GM21619 (cell line): ENCODE measurements around the gene ATF5.
"Not testable (repeated sequence)": the region's sequence is repeated elsewhere in the genome, so short reads cannot be mapped to it uniquely, and the experiment has no call there.

ENCODE experiments used
- ATAC-seq: cut with Tn5 transposase; IDR thresholded peaks from one replicate; pipeline ENCODE4 v1.9.1; 2021; ENCODE audit not compliant: unreplicated experiment

Gene ATF5

GRCh38 chr19:49921871-49922795, 6.9 kb upstream of the ATF5 start:
- ATAC-seq: no peak

GRCh38 chr19:49923055-49924003, 5.7 kb upstream of the ATF5 start:
- no peak for ATAC-seq

- no peak for ATAC-seq
These were observed 4.8 kb upstream of the ATF5 start for GRCh38 chr19:49924004-49924880.

GRCh38 chr19:49924881-49925210, 4.2 kb upstream of the ATF5 start:
- not testable (repeated sequence) for ATAC-seq

- ATAC-seq: no peak
These were observed 3.5 kb upstream of the ATF5 start for GRCh38 chr19:49925486-49925885.

GRCh38 chr19:49926515-49926914, 2.5 kb upstream of the ATF5 start:
- no peak for ATAC-seq

- ATAC-seq: no peak
These were observed 1.3 kb upstream of the ATF5 start for GRCh38 chr19:49927526-49928264.

GRCh38 chr19:49929611-49930482, 842 bp downstream of the ATF5 start:
- peak; percentile 65 for ATAC-seq

GRCh38 chr19:49930483-49931011, 1.5 kb downstream of the ATF5 start:
- no peak for ATAC-seq

GRCh38 chr19:49931293-49932040, 2.5 kb downstream of the ATF5 start:
- no peak for ATAC-seq

- no peak for ATAC-seq
These were observed 3.0 kb downstream of the ATF5 start for GRCh38 chr19:49932041-49932451.

GRCh38 chr19:49932731-49933131, 3.7 kb downstream of the ATF5 start:
- ATAC-seq: no peak

- no peak for ATAC-seq
These were observed 4.6 kb downstream of the ATF5 start for GRCh38 chr19:49933643-49934042.

- no peak for ATAC-seq
These were observed 7.5 kb downstream of the ATF5 start for GRCh38 chr19:49936549-49936948.

GRCh38 chr19:49937750-49938381, 8.9 kb downstream of the ATF5 start:
- no peak for ATAC-seq

GRCh38 chr19:49938662-49939061, 9.7 kb downstream of the ATF5 start:
- ATAC-seq: no peak

- ATAC-seq: no peak
These were observed 10.9 kb downstream of the ATF5 start for GRCh38 chr19:49939721-49940481.
